Peyer's patch (tissue), 4 donors: Measurements from ENCODE around the gene POLR2I. TPM values are rescaled to one million over a fixed set of nuclear protein-coding genes. Genes with fewer than 3 reads are reported as not detected.

Experiments
- DNase-seq, 3 donors: peaks; one replicate each; pipeline ENCODE4 v3.0.0-alpha.2; 2017 to 2019
- H3K27ac ChIP-seq, 4 donors: fragments of 200-600 bp; sonication (generic); one replicate each; pipeline ENCODE4 v1.5.1; 2016 to 2019
- H3K27me3 ChIP-seq, 2 donors: fragments of 200-600 bp; sonication (generic); one replicate each; pipeline ENCODE4 v1.5.1; 2019
- H3K36me3 ChIP-seq, 3 donors: fragments of 200-600 bp; sonication (generic); one replicate each; pipeline ENCODE4 v1.5.1; 2016 to 2019
- H3K4me1 ChIP-seq, 4 donors: fragments of 200-600 bp; sonication (generic); one replicate each; pipeline ENCODE4 v1.5.1; 2016 to 2019
- H3K4me3 ChIP-seq, 4 donors: fragments of 200-600 bp; sonication (generic); 1 replicate in 3 of 4; 2 replicates in 1 of 4; pipeline ENCODE4 v1.5.1; 2016 to 2019; ENCODE audit warnings: mild to moderate bottlenecking in 1 of 4
- H3K9me3 ChIP-seq, 4 donors: fragments of 200-600 bp; sonication (generic); one replicate each; pipeline ENCODE4 v1.5.1; 2016 to 2019; ENCODE audit warnings: mild to moderate bottlenecking in 1 of 4
- CTCF ChIP-seq, 6 experiments: fragments of 450-650 bp in 4 of 6; fragments of 200-600 bp in 2 of 6; sonication (generic) in 1 of 6; IDR thresholded peaks; one replicate each; pipeline ENCODE4 v1.5.1; 2017 to 2019; ENCODE audit warnings: antibody characterized with exemption in 6 of 6, mild to moderate bottlenecking in 3 of 6, moderate library complexity in 1 of 6
- POLR2A ChIP-seq, 2 donors: fragments of 450-650 bp; IDR thresholded peaks; one replicate each; pipeline ENCODE4 v1.5.1; 2017; ENCODE audit warnings: antibody characterized with exemption in 2 of 2, mild to moderate bottlenecking in 2 of 2, moderate library complexity in 2 of 2
- total RNA-seq, 4 donors: library from RNA; depleted of rRNA; stranded (reverse); fragments of >200 nt; gene quantifications; one replicate each; pipeline ENCODE4 v1.1.0, GENCODE V29; 2016

POLR2I gene
- total RNA-seq, 4 donors from 2014 or later, result 20.7 to 32.0 (median 26.8) TPM

DNA sequence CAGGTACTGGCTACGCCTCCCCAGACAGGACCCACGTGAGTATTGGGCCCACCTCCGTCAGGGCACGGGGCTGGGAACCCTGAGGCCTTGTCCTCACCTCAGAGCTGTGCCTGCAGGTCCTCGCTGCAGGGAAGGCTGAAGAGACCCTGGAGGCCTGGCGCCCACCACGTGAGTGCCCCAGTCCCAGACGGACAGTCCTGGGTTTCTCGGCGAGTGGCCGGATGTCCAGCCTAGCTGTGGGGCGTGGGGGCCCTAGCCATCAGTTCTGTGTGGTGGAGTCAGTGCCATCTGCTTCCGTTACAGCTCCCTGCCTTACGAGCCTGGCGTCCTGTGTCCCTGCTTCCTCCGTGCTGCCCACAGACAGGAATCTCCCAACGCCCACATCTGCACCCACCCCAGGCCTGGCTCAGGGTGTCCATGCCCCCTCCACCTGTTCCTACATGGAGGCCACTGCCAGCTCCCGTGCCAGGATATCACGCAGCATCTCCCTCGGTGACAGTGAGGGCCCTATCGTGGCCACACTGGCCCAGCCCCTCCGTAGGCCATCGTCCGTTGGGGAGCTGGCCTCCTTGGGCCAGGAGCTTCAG lies 11.5 kb downstream of the POLR2I start:
- Histone ChIP-seq H3K4me3 (no peak overlapping the region), H3K9me3 (no peaks in the 10 kb centered on the region), H3K27ac (no peak overlapping the region), H3K4me1 (no peaks in the 10 kb centered on the region), H3K27me3 (no peaks in the 10 kb centered on the region), H3K36me3 (peaks cover 0 to 3% (median 0%) of the 10 kb centered on the region in 3 donors)
- DNase-seq, result peak in 1 of 3 donors; percentile 44
- TF ChIP-seq CTCF (IDR thresholded peaks at IDR 0.05) (no peak), POLR2A (IDR thresholded peaks at IDR 0.05) (no peak)

DNA sequence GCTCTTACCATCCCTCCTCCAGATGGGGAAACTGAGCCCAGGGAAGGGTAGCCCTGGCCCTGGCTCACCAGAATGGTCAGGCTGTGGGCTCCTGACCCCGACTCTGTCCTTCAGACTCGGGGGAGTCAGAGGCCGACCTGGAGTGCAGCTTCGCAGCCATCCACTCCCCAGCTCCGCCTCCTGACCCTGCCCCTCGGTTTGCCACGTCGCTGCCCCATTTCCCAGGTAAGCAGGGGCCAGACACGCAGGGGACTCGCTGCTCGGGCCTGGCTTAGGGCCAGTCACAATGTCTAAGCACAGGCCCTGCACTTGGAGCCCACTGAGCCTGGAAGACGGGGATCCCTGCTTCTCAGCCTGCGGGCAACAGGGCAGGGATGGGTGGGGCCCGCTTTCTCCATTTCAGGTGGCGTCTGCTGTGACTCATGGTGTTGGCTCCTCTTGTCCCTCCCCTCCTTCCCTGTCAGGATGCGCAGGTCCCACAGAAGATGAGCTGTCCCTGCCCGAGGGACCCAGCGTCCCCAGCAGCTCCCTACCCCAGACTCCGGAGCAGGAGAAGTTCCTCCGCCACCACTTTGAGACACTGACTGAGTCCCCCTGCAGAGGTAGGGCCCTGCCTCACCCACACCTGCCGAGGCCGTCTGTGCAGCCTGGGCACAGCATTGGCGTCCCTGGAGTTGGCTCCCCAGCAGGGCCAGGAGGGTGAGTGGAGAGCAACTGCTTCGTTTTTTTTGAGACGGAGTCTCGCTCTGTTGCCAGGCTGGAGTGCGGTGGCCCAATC lies 12.9 kb downstream of the POLR2I start:
- H3K27ac ChIP-seq, result no peak overlapping the region

DNA sequence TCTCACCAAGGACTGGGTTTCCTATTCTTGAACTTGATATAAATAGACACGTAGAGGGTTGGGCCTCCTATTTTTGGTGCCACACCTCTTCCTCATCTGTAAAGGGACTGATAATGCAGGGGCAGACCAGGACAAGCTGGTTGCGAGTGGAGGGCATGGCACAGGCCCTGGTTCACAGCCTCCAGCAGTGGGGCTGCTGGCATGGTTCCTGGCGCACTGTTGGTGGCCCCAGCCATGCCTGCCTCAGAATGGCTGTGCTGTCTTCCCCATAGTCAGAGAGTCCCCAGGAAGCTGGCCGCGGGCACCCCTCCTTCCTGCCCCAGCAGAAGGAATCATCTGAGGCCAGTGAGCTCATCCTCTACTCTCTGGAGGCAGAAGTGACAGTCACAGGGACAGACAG lies 14.2 kb downstream of the POLR2I start:
- H3K27me3 ChIP-seq, result no peaks in the 10 kb centered on the region
- no peaks in the 10 kb centered on the region for H3K4me1 ChIP-seq
- H3K4me3 ChIP-seq, result no peak overlapping the region
- no peaks in the 10 kb centered on the region for H3K9me3 ChIP-seq
- H3K27ac ChIP-seq, result no peak overlapping the region
- no peak for DNase-seq
- H3K36me3 ChIP-seq, result peaks cover 0 to 3% (median 0%) of the 10 kb centered on the region in 3 donors
- TF ChIP-seq CTCF (IDR thresholded peaks at IDR 0.05) (no peak), POLR2A (IDR thresholded peaks at IDR 0.05) (no peak)

More for the DNA sequence above, 12.9 kb downstream of the POLR2I start:
- Histone ChIP-seq H3K9me3 (no peaks in the 10 kb centered on the region), H3K4me3 (no peak overlapping the region), H3K36me3 (peaks cover 0 to 3% (median 0%) of the 10 kb centered on the region in 3 donors), H3K27me3 (no peaks in the 10 kb centered on the region), H3K4me1 (no peaks in the 10 kb centered on the region)
- no peak for DNase-seq
- TF ChIP-seq POLR2A (IDR thresholded peaks at IDR 0.05), result no peak
- TF ChIP-seq CTCF (IDR thresholded peaks at IDR 0.05), result no peak

- Histone ChIP-seq H3K4me3 (no peak overlapping the region), H3K9me3 (no peaks in the 10 kb centered on the region), H3K27me3 (no peaks in the 10 kb centered on the region), H3K27ac (no peak overlapping the region), H3K36me3 (no peaks in the 10 kb centered on the region), H3K4me1 (no peaks in the 10 kb centered on the region)
- TF ChIP-seq POLR2A (IDR thresholded peaks at IDR 0.05) (no peak), CTCF (IDR thresholded peaks at IDR 0.05) (no peak)
- DNase-seq, result no peak
These were observed 15.4 kb downstream of the POLR2I start for GRCh38 chr19:36099166-36099785.

GRCh38 chr19:36097036-36097435 lies 17.6 kb downstream of the POLR2I start:
- Histone ChIP-seq H3K9me3 (no peaks in the 10 kb centered on the region), H3K4me1 (no peaks in the 10 kb centered on the region), H3K36me3 (no peaks in the 10 kb centered on the region), H3K27ac (no peak overlapping the region), H3K27me3 (no peaks in the 10 kb centered on the region), H3K4me3 (no peak overlapping the region)
- no peak for TF ChIP-seq POLR2A (IDR thresholded peaks at IDR 0.05)
- no peak for TF ChIP-seq CTCF (IDR thresholded peaks at IDR 0.05)
- no peak for DNase-seq
